HG03060 (cell line): Measurements from ENCODE around the gene SLX9.

ENCODE experiments used
- ATAC-seq: cut with Tn5 transposase; IDR thresholded peaks from one replicate; pipeline ENCODE4 v1.9.1; 2021; ENCODE audit warnings: low read depth, moderate number of reproducible peaks; ENCODE audit not compliant: unreplicated experiment

The SLX9 gene

DNA sequence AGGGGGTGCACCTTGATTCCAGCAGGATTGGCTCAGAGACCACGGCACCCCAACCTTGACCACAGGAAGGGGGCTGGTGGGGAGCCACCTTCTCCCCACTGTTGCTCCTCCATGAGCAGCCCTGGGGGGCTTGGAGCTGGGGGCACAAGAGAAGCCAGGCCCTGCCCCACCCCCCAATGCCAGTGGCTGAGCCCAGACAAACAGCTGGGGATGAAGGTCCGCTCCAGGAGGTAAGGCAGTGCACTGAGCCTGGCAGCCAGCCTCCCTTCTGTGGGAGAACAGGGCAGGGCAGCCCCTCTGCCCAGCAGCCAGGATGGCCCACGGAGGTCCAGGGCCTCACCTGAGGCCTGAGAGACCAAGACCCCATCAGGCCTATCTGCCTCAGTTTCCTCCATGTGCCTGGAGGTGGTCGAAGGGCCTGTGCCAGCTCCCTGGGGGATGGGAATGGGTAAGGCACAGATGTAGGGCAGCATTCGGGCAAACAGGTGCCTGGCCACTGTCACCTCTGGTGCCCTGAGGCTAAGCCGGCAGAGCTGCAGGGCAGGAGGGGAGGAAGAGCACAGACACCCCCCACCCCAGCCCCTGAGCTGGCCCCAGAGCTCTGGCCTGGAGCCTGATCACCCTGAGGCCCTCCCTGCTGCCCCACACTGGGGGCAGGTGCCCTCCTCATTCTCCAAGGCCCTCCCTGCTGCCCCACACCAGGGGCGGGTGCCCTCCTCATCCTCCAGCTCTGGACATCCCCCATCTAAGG is 26.2 kb upstream of the SLX9 start:
- no peak for ATAC-seq

DNA sequence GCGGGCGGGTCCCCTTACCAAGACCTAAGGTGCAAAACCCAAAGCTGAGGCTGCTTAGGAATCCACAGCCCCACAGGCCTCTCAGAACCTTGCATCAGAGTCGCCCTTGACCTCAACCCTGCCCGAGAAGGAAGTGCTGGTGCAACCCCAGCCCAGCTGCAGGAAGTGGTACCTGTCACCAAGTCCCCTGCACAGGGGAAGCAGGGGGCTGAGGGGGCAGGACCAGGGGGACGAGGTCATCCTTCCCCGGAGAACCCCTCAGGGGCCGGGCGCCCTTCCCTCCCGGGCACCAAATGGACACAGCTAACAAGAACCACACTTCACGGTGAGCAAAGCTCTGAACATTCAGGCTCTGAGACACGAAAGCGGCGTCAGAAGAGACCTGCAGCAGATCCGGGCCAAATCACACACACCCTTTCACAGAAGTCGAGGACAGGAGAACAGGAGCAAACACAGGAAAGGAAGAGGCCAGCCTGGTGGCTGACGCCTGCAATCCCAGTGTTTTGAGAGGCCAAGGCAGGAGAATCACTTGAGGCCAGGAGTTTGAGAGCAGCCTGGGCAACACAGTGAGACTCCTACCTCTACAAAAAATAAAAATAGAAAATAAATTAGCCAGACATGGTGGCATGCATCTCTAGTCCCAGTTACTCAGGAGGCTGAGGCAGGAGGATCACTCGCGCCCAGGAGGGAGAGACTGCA is 25.5 kb upstream of the SLX9 start:
- no peak for ATAC-seq

DNA sequence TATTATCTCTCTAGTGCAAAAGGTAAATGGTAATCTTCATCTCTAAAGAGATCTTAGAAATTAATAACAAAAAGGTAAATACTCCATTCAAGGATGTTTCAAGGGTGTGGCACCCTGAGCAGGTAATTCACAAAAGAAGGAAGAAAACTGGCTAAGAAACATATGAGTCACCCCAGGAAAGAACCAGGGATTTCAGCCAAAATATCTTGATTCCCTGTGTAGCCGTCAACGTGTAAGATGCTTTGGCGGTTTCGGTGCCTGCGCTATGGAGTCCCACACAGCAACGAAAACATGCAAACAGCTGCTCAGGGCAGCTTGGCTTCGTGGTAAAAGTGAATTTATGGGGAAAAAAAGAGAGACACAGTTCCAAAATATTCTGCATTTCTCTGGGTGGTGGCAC is 22.9 kb upstream of the SLX9 start:
- no peak for ATAC-seq

GRCh38 chr21:44917446-44918106 is 22.3 kb upstream of the SLX9 start:
- no peak for ATAC-seq

- no peak for ATAC-seq
Observed at GRCh38 chr21:44918107-44918470, 21.7 kb upstream of the SLX9 start.

GRCh38 chr21:44918581-44919033 is 21.2 kb upstream of the SLX9 start:
- ATAC-seq: no peak

GRCh38 chr21:44919111-44919912 is 20.5 kb upstream of the SLX9 start:
- ATAC-seq: no peak

GRCh38 chr21:44919913-44920693 is 19.7 kb upstream of the SLX9 start:
- ATAC-seq: no peak

GRCh38 chr21:44920694-44921604 is 18.9 kb upstream of the SLX9 start, which contains the start of gene ITGB2:
ITGB2 (minus strand) TSS chr21:44920899; CDS start chr21:44910782, 10,117 bp downstream.
- no peak for ATAC-seq

GRCh38 chr21:44921928-44922327 is 17.9 kb upstream of the SLX9 start:
- ATAC-seq: no peak

- no peak for ATAC-seq
Observed at GRCh38 chr21:44923480-44924084, 16.2 kb upstream of the SLX9 start.

DNA sequence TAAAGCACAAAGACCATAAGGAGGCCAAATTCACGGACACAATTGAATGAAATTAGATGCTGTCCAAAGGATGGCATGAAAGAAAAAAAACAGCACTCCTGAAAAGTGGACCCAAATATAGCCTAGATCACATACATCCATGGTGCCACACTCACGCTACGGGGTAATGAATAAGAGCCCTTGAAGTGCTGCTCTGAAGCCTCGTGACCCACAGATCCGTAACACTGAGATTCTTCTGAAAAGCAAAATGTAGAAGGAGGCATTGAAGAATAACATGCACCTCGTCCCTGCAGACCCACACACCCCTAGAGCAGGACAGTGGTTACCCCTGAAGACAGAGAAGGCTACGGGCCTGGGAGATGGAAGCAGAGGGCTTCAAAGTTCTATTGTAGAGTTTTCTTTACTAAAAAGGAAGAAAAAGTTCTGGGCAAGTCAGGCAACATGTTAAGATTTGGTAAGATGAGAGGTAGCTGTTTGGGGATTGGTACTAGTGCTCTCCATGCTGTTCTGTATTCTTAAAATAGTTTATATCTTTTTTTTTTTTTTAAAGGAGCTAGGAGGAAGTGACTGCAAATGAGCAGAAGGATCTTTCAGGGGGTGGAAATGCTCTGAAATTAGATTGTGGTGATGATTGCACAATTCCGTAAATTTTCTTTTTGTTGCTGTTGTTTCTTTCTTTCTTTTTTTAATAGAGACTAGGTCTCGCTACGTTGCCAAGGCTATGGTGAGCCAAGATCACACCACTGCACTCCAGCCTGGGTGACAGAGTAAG is 15.0 kb upstream of the SLX9 start:
- no peak for ATAC-seq

- no peak for ATAC-seq
Observed at GRCh38 chr21:44925378-44925755, 14.5 kb upstream of the SLX9 start.

GRCh38 chr21:44926331-44927101 is 13.3 kb upstream of the SLX9 start:
- no peak for ATAC-seq

DNA sequence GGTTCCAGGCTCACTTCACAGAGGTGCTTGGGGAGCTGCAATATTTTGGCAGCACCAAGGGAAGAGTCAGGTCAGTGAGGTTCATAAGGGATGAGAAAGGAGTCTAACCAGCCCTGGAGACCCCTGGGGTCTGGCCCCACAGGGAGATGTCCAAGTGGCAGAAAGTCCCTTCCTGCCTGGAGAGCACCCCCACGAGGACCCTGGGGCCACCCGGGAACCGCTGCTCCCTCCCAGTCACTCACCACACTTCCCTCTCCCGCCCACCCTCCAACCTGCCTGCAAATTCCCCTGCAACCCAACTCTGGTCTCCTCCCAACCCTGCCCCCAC is 12.6 kb upstream of the SLX9 start:
- ATAC-seq: no peak

GRCh38 chr21:44927587-44928461 is 12.0 kb upstream of the SLX9 start:
- no peak for ATAC-seq
